ENCODE data around the gene ATP10D. TPM values are rescaled to one million over a fixed set of nuclear protein-coding genes. Genes with fewer than 3 reads are reported as not detected.

The ATP10D gene
- total RNA-seq, 4 donors from 2014 or later: 35.3 to 55.6 (median 43.8) TPM

DNA sequence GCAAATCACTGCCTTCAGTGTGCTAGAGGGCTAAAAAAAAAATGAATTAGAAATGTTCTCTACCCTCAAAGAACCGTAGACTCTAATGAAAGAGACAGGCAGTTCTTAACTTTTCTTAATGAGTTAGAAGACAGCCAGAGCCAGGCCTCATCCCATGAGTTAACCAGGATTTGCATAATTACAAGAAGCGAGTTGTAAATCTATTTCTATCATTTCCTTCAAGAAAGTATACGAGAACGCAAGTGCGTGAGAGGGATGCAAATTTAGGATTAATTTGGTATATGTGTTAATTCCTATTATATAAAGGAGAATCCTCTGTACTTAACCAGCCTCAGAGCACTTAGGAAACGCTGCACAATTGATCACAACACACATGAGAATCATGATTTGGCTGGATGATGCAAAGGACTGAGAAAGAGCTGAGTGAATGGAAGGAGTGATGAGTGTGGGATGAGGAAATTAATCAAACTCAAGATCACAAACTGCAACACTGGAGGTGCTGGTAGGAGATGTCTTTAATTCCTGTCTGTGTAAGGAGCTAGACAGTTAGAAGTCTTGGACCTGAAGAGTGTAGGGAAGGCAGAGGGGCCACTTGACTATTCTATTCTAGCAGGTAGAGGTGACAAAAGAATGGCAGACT, 157.2 kb downstream of the ATP10D start:
- Histone ChIP-seq H3K4me3 (replicated peaks in 1 of 3) (no peak overlapping the region), H3K4me1 (no peaks in the 10 kb centered on the region), H3K27me3 (no peaks in the 10 kb centered on the region), H3K9me3 (no peaks in the 10 kb centered on the region), H3K27ac (no peak overlapping the region), H3K36me3 (no peaks in the 10 kb centered on the region)
- intact Hi-C loops (cut with DNase I): no loop called here
- no peak for TF ChIP-seq POLR2A (IDR thresholded peaks at IDR 0.05)
- TF ChIP-seq, protein P1, sequence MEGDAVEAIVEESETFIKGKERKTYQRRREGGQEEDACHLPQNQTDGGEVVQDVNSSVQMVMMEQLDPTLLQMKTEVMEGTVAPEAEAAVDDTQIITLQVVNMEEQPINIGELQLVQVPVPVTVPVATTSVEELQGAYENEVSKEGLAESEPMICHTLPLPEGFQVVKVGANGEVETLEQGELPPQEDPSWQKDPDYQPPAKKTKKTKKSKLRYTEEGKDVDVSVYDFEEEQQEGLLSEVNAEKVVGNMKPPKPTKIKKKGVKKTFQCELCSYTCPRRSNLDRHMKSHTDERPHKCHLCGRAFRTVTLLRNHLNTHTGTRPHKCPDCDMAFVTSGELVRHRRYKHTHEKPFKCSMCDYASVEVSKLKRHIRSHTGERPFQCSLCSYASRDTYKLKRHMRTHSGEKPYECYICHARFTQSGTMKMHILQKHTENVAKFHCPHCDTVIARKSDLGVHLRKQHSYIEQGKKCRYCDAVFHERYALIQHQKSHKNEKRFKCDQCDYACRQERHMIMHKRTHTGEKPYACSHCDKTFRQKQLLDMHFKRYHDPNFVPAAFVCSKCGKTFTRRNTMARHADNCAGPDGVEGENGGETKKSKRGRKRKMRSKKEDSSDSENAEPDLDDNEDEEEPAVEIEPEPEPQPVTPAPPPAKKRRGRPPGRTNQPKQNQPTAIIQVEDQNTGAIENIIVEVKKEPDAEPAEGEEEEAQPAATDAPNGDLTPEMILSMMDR (IDR thresholded peaks at IDR 0.05): no peak
- WGBS, 2 donors: 93 to 94% methylated on average over 6 of the region's 6 CpGs
- no peak for DNase-seq

Other genes with a start within 250 kb of the ATP10D start
- gene COMMD8, start 21.6 kb upstream of the ATP10D start, total RNA-seq: 10 to 100 TPM; 19.8 to 34.2 (median 28.5) TPM